NCI-H2107 (cell line): Measurements from ENCODE around the gene GOLGA6L4.
"Not testable (repeated sequence)": the region's sequence is repeated elsewhere in the genome, so short reads cannot be mapped to it uniquely, and the experiment has no call there.

Experiments used
- DNase-seq: peaks from one replicate; lab custom pipeline; 2025; lab: John Stamatoyannopoulos, UW

Gene GOLGA6L4, protein sequence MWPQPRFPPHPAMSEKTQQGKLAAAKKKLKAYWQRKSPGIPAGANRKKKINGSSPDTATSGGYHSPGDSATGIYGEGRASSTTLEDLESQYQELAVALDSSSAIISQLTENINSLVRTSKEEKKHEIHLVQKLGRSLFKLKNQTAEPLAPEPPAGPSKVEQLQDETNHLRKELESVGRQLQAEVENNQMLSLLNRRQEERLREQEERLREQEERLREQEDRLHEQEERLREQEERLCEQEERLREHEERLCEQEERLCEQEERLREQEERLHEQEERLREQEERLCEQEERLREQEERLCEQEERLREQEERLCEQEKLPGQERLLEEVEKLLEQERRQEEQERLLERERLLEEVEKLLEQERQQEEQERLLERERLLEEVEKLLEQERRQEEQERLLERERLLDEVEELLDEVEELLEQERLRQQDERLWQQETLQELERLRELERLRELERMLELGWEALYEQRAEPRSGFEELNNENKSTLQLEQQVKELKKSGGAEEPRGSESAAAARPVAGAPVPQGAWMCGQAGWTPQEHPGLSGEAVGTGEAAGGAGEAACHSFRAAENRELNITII

GRCh38 chr15:84235573-84235972, at the start of gene GOLGA6L4:
GOLGA6L4 (plus strand) TSS chr15:84235773; CDS start chr15:84235835, 62 bp downstream.
- not testable (repeated sequence) for DNase-seq

DNA sequence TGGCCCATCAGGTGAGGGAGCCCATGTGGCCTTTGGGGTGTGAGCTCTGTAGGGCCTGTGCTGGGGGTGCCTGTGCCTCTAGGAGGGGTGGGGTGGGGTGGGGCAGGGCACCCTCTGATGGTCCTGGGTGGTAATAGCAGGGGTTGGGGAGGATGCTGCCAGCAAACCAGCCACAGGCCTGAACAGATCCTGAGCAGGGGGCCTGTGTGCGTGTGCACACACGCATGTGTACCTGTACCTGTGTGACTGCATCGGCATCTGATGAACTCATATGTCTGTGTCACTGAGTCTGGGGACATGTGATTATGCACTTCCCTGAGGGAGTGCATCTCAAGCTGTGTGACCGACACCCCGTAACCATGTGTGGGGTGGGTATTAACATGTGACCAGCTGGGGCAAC, 42.6 kb upstream of the GOLGA6L4 start:
- not testable (repeated sequence) for DNase-seq

DNA sequence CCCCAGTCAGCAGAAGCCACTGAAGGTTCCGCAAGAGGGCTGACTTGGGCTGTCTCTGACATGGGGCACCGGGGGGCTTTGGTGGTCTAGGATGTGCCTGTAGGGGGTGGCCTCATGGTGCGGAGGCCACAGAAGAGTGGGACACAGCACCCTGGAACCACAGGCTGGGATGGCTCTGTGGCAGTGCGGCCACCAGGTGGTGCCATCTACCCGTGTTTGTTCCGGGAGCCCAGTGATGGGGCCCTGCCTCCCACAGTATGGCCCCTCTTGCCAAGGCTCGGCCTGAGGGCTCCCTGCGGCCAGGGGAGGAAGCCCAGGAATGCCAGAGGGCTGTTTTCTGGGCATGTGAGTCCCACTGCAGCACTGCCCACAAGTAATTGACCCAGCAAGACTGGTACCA, 40.0 kb upstream of the GOLGA6L4 start:
- not testable (repeated sequence) for DNase-seq

- DNase-seq, result not testable (repeated sequence)
These were observed 38.9 kb upstream of the GOLGA6L4 start for GRCh38 chr15:84196530-84197188.

- DNase-seq, result not testable (repeated sequence)
These were observed 35.7 kb upstream of the GOLGA6L4 start for GRCh38 chr15:84199865-84200264.

DNA sequence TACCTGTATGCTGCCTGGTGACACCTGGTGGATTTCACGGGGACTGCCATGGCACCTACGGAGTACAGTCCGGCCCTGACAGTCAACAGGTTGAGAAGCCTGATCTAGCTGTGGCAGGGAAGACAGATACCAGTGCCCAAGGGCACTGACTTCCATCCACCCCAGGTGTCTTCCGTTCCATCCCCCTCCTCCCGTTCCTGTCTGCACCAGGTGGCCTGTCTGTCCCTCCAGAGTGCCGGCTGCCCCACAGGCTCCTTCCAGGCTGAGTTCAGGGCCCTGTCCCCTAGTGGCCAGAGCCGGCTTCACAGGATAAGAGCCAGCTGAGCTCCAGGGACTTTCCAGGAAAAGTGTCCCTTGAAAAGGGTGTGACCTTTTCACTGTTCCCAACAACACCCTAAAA, 10.9 kb downstream of the GOLGA6L4 start:
- DNase-seq, result not testable (repeated sequence)
